WTC11 (cell line): ENCODE results near the gene TTC17. TPM values are rescaled to one million over a fixed set of nuclear protein-coding genes. Genes with fewer than 3 reads are reported as not detected.

Experiments
- ATAC-seq: fragments of 200-7000 bp; cut with Tn5 transposase; 2 replicates; pipeline ENCODE4 v1.10.0; 2021; ENCODE audit warnings: mild to moderate bottlenecking, moderate library complexity
- CTCF ChIA-PET: fragments of 300-600 bp; sonication (Branson Sonifier 250); formaldehyde crosslinking; loops from one replicate; lab custom pipeline; 2021; ENCODE audit warnings: antibody characterized with exemption; lab: Charles Lee
- POLR2A ChIA-PET: fragments of 350-600 bp; sonication (Branson Sonifier 250); formaldehyde crosslinking; loops from one replicate; lab custom pipeline; 2021; ENCODE audit warnings: antibody characterized with exemption; lab: Charles Lee
- DNase-seq: peaks from one replicate; pipeline ENCODE4 v3.0.0; 2021; ENCODE audit warnings: low spot score
- H3K27ac Mint-ChIP-seq: 2 replicates; pipeline ENCODE4 v1.8.0; 2021; ENCODE audit warnings: mixed read lengths
- H3K27me3 Mint-ChIP-seq: 2 replicates; pipeline ENCODE4 v1.8.0; 2021; ENCODE audit warnings: low read depth, mild to moderate bottlenecking, moderate library complexity, mixed read lengths
- H3K36me3 Mint-ChIP-seq: 2 replicates; pipeline ENCODE4 v1.8.0; 2021; ENCODE audit warnings: mixed read lengths
- H3K4me1 Mint-ChIP-seq: 2 replicates; pipeline ENCODE4 v1.8.0; 2022; ENCODE audit warnings: mixed read lengths
- H3K4me3 Mint-ChIP-seq: 2 replicates; pipeline ENCODE4 v1.8.0; 2021; ENCODE audit warnings: mild to moderate bottlenecking, moderate library complexity, mixed read lengths
- H3K9me3 Mint-ChIP-seq: 2 replicates; pipeline ENCODE4 v1.8.0; 2021; ENCODE audit warnings: mixed read lengths
- AR ChIP-seq: fragments of 250-450 bp; sonication (Bioruptor Pico); IDR thresholded peaks from 2 replicates; pipeline ENCODE4 v1.9.0; 2021; ENCODE audit warnings: mild to moderate bottlenecking
- CREM ChIP-seq: sonication (generic); formaldehyde crosslinking; IDR thresholded peaks from 2 replicates; pipeline ENCODE4 v1.8.1; 2022; ENCODE audit warnings: mild to moderate bottlenecking, missing genetic modification reagents, moderate library complexity
- CTCF ChIP-seq: fragments of 200-600 bp; IDR thresholded peaks from 2 replicates; pipeline ENCODE4 v1.8.0; 2022; ENCODE audit warnings: antibody characterized with exemption
- E2F5 ChIP-seq: sonication (generic); formaldehyde crosslinking; IDR thresholded peaks from 2 replicates; pipeline ENCODE4 v1.8.1; 2022; ENCODE audit warnings: mild to moderate bottlenecking, moderate library complexity, missing genetic modification reagents
- EMX1 ChIP-seq: fragments of 250-450 bp; sonication (Bioruptor Pico); IDR thresholded peaks from 2 replicates; pipeline ENCODE4 v1.8.0; 2021; ENCODE audit warnings: mild to moderate bottlenecking
- ESRRA ChIP-seq: sonication (generic); formaldehyde crosslinking; IDR thresholded peaks from 2 replicates; pipeline ENCODE4 v1.8.1; 2022; ENCODE audit warnings: mild to moderate bottlenecking, missing genetic modification reagents, borderline replicate concordance
- FOXK1 ChIP-seq: sonication (generic); formaldehyde crosslinking; IDR thresholded peaks from 2 replicates; pipeline ENCODE4 v1.8.0; 2022; ENCODE audit warnings: mild to moderate bottlenecking, moderate library complexity, missing genetic modification reagents
- FOXP1 ChIP-seq: sonication (generic); formaldehyde crosslinking; IDR thresholded peaks from 2 replicates; pipeline ENCODE4 v1.8.0; 2022; ENCODE audit warnings: missing genetic modification reagents, mild to moderate bottlenecking, moderate library complexity, borderline replicate concordance
- GRHL2 ChIP-seq: fragments of 250-450 bp; sonication (Bioruptor Pico); IDR thresholded peaks from 2 replicates; pipeline ENCODE4 v1.8.0; 2022; ENCODE audit warnings: mild to moderate bottlenecking, moderate library complexity; ENCODE audit not compliant: insufficient replicate concordance, severe bottlenecking
- HMGA2 ChIP-seq: fragments of 250-450 bp; sonication (Bioruptor Pico); IDR thresholded peaks from 2 replicates; pipeline ENCODE4 v1.4.0; 2021; ENCODE audit warnings: mild to moderate bottlenecking, moderate library complexity
- JUN ChIP-seq: sonication (generic); formaldehyde crosslinking; IDR thresholded peaks from 2 replicates; pipeline ENCODE4 v1.8.0; 2023; ENCODE audit warnings: mild to moderate bottlenecking, missing genetic modification reagents
- RORB ChIP-seq: fragments of 250-450 bp; sonication (Bioruptor Pico); IDR thresholded peaks from 2 replicates; pipeline ENCODE4 v1.9.0; 2021; ENCODE audit warnings: mild to moderate bottlenecking
- SMAD3 ChIP-seq: sonication (generic); formaldehyde crosslinking; IDR thresholded peaks from 2 replicates; pipeline ENCODE4 v1.8.0; 2022; ENCODE audit warnings: missing genetic modification reagents, mild to moderate bottlenecking, borderline replicate concordance
- TEAD4 ChIP-seq: sonication (generic); formaldehyde crosslinking; IDR thresholded peaks from 2 replicates; pipeline ENCODE4 v1.8.0; 2022; ENCODE audit warnings: mild to moderate bottlenecking, missing genetic modification reagents
- ZNF219 ChIP-seq: sonication (generic); formaldehyde crosslinking; IDR thresholded peaks from 2 replicates; pipeline ENCODE4 v1.8.0; 2023; ENCODE audit warnings: missing genetic modification reagents, mild to moderate bottlenecking, borderline replicate concordance
- ZNF671 ChIP-seq: fragments of 250-450 bp; sonication (Bioruptor Pico); IDR thresholded peaks from 2 replicates; pipeline ENCODE4 v1.8.0; 2021; ENCODE audit warnings: mild to moderate bottlenecking
- total RNA-seq: library from RNA; stranded (reverse); gene quantifications from 3 replicates; pipeline ENCODE4 v1.2.3, GENCODE V29; 2021
- TF ChIP-seq, protein P1 (sequence below): sonication (generic); formaldehyde crosslinking; IDR thresholded peaks from 2 replicates; pipeline ENCODE4 v1.8.0; 2023; ENCODE audit warnings: missing genetic modification reagents, mild to moderate bottlenecking, borderline replicate concordance
- TF ChIP-seq, protein P2 (sequence below): sonication (generic); formaldehyde crosslinking; IDR thresholded peaks from 2 replicates; pipeline ENCODE4 v1.8.1; 2022; ENCODE audit warnings: low read depth, mild to moderate bottlenecking, moderate library complexity, missing genetic modification reagents, borderline replicate concordance
- TF ChIP-seq, protein P3 (sequence below): fragments of 250-450 bp; sonication (Bioruptor Pico); IDR thresholded peaks from 2 replicates; pipeline ENCODE4 v2.1.2; 2022; ENCODE audit warnings: mild to moderate bottlenecking, moderate library complexity

TTC17 gene
- total RNA-seq, 1 experiment from 2014 or later, result 69.0 TPM

- TF ChIP-seq AR (CRISPR knock-in tag), result no peak
- TF ChIP-seq JUN (CRISPR knock-in tag), result no peak
- no peak for TF ChIP-seq E2F5 (CRISPR knock-in tag)
- no peak for TF ChIP-seq FOXK1 (CRISPR knock-in tag)
- TF ChIP-seq, protein P1, sequence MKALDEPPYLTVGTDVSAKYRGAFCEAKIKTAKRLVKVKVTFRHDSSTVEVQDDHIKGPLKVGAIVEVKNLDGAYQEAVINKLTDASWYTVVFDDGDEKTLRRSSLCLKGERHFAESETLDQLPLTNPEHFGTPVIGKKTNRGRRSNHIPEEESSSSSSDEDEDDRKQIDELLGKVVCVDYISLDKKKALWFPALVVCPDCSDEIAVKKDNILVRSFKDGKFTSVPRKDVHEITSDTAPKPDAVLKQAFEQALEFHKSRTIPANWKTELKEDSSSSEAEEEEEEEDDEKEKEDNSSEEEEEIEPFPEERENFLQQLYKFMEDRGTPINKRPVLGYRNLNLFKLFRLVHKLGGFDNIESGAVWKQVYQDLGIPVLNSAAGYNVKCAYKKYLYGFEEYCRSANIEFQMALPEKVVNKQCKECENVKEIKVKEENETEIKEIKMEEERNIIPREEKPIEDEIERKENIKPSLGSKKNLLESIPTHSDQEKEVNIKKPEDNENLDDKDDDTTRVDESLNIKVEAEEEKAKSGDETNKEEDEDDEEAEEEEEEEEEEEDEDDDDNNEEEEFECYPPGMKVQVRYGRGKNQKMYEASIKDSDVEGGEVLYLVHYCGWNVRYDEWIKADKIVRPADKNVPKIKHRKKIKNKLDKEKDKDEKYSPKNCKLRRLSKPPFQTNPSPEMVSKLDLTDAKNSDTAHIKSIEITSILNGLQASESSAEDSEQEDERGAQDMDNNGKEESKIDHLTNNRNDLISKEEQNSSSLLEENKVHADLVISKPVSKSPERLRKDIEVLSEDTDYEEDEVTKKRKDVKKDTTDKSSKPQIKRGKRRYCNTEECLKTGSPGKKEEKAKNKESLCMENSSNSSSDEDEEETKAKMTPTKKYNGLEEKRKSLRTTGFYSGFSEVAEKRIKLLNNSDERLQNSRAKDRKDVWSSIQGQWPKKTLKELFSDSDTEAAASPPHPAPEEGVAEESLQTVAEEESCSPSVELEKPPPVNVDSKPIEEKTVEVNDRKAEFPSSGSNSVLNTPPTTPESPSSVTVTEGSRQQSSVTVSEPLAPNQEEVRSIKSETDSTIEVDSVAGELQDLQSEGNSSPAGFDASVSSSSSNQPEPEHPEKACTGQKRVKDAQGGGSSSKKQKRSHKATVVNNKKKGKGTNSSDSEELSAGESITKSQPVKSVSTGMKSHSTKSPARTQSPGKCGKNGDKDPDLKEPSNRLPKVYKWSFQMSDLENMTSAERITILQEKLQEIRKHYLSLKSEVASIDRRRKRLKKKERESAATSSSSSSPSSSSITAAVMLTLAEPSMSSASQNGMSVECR, result no peak
- TF ChIP-seq EMX1 (CRISPR knock-in tag), result no peak
- TF ChIP-seq FOXP1, result no peak
- TF ChIP-seq ZNF671 (CRISPR knock-in tag), result no peak
- no peak for TF ChIP-seq CREM
- no peak for TF ChIP-seq RORB (CRISPR knock-in tag)
- no peak for TF ChIP-seq CTCF
- no peak for TF ChIP-seq GRHL2
- TF ChIP-seq, protein P2, sequence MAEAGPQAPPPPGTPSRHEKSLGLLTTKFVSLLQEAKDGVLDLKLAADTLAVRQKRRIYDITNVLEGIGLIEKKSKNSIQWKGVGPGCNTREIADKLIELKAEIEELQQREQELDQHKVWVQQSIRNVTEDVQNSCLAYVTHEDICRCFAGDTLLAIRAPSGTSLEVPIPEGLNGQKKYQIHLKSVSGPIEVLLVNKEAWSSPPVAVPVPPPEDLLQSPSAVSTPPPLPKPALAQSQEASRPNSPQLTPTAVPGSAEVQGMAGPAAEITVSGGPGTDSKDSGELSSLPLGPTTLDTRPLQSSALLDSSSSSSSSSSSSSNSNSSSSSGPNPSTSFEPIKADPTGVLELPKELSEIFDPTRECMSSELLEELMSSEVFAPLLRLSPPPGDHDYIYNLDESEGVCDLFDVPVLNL, result no peak
- H3K36me3 Mint-ChIP-seq, result peaks cover 53% of the 10 kb centered on the region
- no peak overlapping the region for H3K27ac Mint-ChIP-seq
- ATAC-seq, result no peak
- H3K27me3 Mint-ChIP-seq, result no peaks in the 10 kb centered on the region
- no peaks in the 10 kb centered on the region for H3K4me1 Mint-ChIP-seq
- POLR2A ChIA-PET, result no interaction called here
- H3K4me3 Mint-ChIP-seq, result no peak overlapping the region
- no peak for DNase-seq
- peaks cover 10% of the 10 kb centered on the region for H3K9me3 Mint-ChIP-seq
- CTCF ChIA-PET, result no interaction called here
These were observed 99.8 kb downstream of the TTC17 start for GRCh38 chr11:43458486-43458885.

- no peaks in the 10 kb centered on the region for H3K4me1 Mint-ChIP-seq
- ChIA-PET CTCF (no interaction called here), POLR2A (no interaction called here)
- H3K36me3 Mint-ChIP-seq, result peaks cover 59% of the 10 kb centered on the region
- peaks cover 13% of the 10 kb centered on the region for H3K9me3 Mint-ChIP-seq
- H3K4me3 Mint-ChIP-seq, result no peak overlapping the region
- no peak for ATAC-seq
- no peak overlapping the region for H3K27ac Mint-ChIP-seq
- DNase-seq, result no peak
- H3K27me3 Mint-ChIP-seq, result no peaks in the 10 kb centered on the region
- TF ChIP-seq, protein P3, sequence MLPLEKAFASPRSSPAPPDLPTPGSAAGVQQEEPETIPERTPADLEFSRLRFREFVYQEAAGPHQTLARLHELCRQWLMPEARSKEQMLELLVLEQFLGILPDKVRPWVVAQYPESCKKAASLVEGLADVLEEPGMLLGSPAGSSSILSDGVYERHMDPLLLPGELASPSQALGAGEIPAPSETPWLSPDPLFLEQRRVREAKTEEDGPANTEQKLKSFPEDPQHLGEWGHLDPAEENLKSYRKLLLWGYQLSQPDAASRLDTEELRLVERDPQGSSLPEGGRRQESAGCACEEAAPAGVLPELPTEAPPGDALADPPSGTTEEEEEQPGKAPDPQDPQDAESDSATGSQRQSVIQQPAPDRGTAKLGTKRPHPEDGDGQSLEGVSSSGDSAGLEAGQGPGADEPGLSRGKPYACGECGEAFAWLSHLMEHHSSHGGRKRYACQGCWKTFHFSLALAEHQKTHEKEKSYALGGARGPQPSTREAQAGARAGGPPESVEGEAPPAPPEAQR (CRISPR knock-in tag), result no peak
- no peak for TF ChIP-seq CTCF
- TF ChIP-seq ZNF219 (CRISPR knock-in tag), result no peak
- TF ChIP-seq SMAD3 (CRISPR knock-in tag), result no peak
- no peak for TF ChIP-seq HMGA2 (CRISPR knock-in tag)
- TF ChIP-seq ESRRA (CRISPR knock-in tag), result no peak
- no peak for TF ChIP-seq TEAD4
These were observed 100.5 kb downstream of the TTC17 start for GRCh38 chr11:43459246-43459645.
